Measurements from ENCODE around the gene LDB2.

GRCh38 chr4:16505726-16506125 lies 392.7 kb downstream of the LDB2 start:
- TF ChIP-seq POLR2A (IDR thresholded peaks at IDR 0.05) (no peak), CTCF (IDR thresholded peaks at IDR 0.05) (no peak)
